ENCODE data around the gene MRPL12. TPM values are rescaled to one million over a fixed set of nuclear protein-coding genes. Genes with fewer than 3 reads are reported as not detected.

MRPL12 gene
- total RNA-seq, 1 experiment from 2014 or later: 140 TPM

GRCh38 chr17:81656835-81657234, 46.3 kb upstream of the MRPL12 start:
- no peak overlapping the region for H2BK5ac ChIP-seq (ENCODE audit: insufficient read length, low read length)
- no peak overlapping the region for H2AK5ac ChIP-seq (ENCODE audit: insufficient read length, low read length)
- no peaks in the 10 kb centered on the region for H4K20me1 ChIP-seq (ENCODE audit: control insufficient read depth, insufficient read depth, insufficient read length)
- no peak overlapping the region for H4K8ac ChIP-seq (replicated peaks; ENCODE audit: insufficient read length, low read depth, low read length)
- no peak overlapping the region for H2BK120ac ChIP-seq (ENCODE audit: low read depth, low read length, poor library complexity, severe bottlenecking)
- no peak overlapping the region for H3K56ac ChIP-seq (ENCODE audit: insufficient read length, low read depth, low read length)
- no CpG with 5 or more reads among the region's 4 CpGs for WGBS (ENCODE audit: extremely low coverage, insufficient read length, low lambda C conversion rate)
- H3K4ac ChIP-seq (ENCODE audit: low read depth, low read length): no peak overlapping the region
- Mint-ChIP-seq H3K9me3 (no peaks in the 10 kb centered on the region; a peak in 1 of 5 replicates), H3K27me3 (ENCODE audit: low read depth) (peaks cover 2% of the 10 kb centered on the region; the same call in 1 of the 2 replicates), H3K4me1 (peaks cover 8 to 15% of the 10 kb centered on the region in 2 experiments), H3K27ac (no peak overlapping the region; a peak in 1 of 7 replicates), H3K36me3 (ENCODE audit: insufficient read depth in 1 of 3, low read depth in 3 of 3) (no peaks in the 10 kb centered on the region), H3K4me3 (no peak overlapping the region; a peak in 1 of 5 replicates)
- H3K9me3 ChIP-seq (ENCODE audit: control insufficient read depth, low read depth, low read length): no peaks in the 10 kb centered on the region
- no peak overlapping the region for H3K4me2 ChIP-seq (ENCODE audit: insufficient read depth, insufficient read length, low read length)
- H3K79me2 ChIP-seq (ENCODE audit: insufficient read depth, low read length): no peaks in the 10 kb centered on the region
- H3K14ac ChIP-seq (ENCODE audit: insufficient read depth, low read length): no peak overlapping the region
- no peak overlapping the region for H2BK12ac ChIP-seq (ENCODE audit: insufficient read length, low read depth, low read length)
- H3K23me2 ChIP-seq (ENCODE audit: insufficient read length, low read depth, low read length, poor library complexity, severe bottlenecking): peaks cover 4% of the 10 kb centered on the region
- H3T11ph ChIP-seq (ENCODE audit: low read length): no peak overlapping the region
- H4K5ac ChIP-seq (ENCODE audit: insufficient read length, low read depth, low read length): no peak overlapping the region
- no peak for DNase-seq
- no peak overlapping the region for H2AFZ ChIP-seq (ENCODE audit: low read length)
- no peak overlapping the region for H2BK15ac ChIP-seq (ENCODE audit: low read depth, low read length)
- H3K27me3 ChIP-seq (ENCODE audit: insufficient read depth, low read length): no peaks in the 10 kb centered on the region
- peaks cover 3% of the 10 kb centered on the region; the same call in 1 of the 2 replicates for H3K4me1 ChIP-seq (ENCODE audit: insufficient read depth, low read length)
- H2BK20ac ChIP-seq (ENCODE audit: low read depth, low read length, poor library complexity, severe bottlenecking): no peak overlapping the region
- no peak overlapping the region for H3K18ac ChIP-seq (ENCODE audit: insufficient read length, low read depth, low read length)
- H3K9ac ChIP-seq (ENCODE audit: extremely low read depth, insufficient read length, low read length): no peak overlapping the region
- H3K23ac ChIP-seq (ENCODE audit: insufficient read length, low read depth, low read length): no peak overlapping the region
- no peak for TF ChIP-seq CTCF (conservative IDR thresholded peaks at IDR 0.05)
- H3K79me1 ChIP-seq (ENCODE audit: insufficient read depth, low read depth, low read length, poor library complexity, severe bottlenecking): no peaks in the 10 kb centered on the region
- no peak overlapping the region for H4K91ac ChIP-seq (ENCODE audit: insufficient read length, low read depth, low read length)
- H3K27ac ChIP-seq (ENCODE audit: insufficient read length, low read depth, low read length): no peak overlapping the region

Measured in H9 (cell line).